Lung (tissue), 12 donors: ENCODE results near the gene GLI2. TPM values are rescaled to one million over a fixed set of nuclear protein-coding genes. Genes with fewer than 3 reads are reported as not detected.

Experiments used
- ATAC-seq: fragments of 200-7000 bp; cut with Tn5 transposase; one replicate; pipeline ENCODE4 v1.9.1; 2020; ENCODE audit warnings: moderate number of reproducible peaks; ENCODE audit not compliant: insufficient read depth, low FRiP score
- DNase-seq, 3 donors: peaks; one replicate each; pipeline ENCODE4 v3.0.0-alpha.2; 2013 to 2017
- H3K27ac ChIP-seq, 2 donors: one replicate each; pipeline ENCODE4 v1.5.1; 2013; ENCODE audit warnings: mild to moderate bottlenecking in 2 of 2, moderate library complexity in 2 of 2, control low read depth in 1 of 2, inconsistent platforms in 1 of 2, low read depth in 1 of 2, low read length in 1 of 2
- H3K27me3 ChIP-seq, 3 donors: one replicate each; pipeline ENCODE4 v1.5.1; 2013; ENCODE audit warnings: low read length in 2 of 3; ENCODE audit not compliant: control insufficient read depth in 3 of 3, insufficient read depth in 3 of 3
- H3K36me3 ChIP-seq, 4 donors: one replicate each; pipeline ENCODE4 v1.5.1; 2013; ENCODE audit warnings: low read length in 4 of 4, mild to moderate bottlenecking in 1 of 4, moderate library complexity in 1 of 4; ENCODE audit not compliant: control insufficient read depth in 4 of 4, insufficient read depth in 4 of 4
- H3K4me1 ChIP-seq, 5 donors: one replicate each; pipeline ENCODE4 v1.5.1; 2013; ENCODE audit warnings: low read length in 5 of 5, mild to moderate bottlenecking in 2 of 5, moderate library complexity in 1 of 5; ENCODE audit not compliant: control insufficient read depth in 5 of 5, insufficient read depth in 5 of 5
- H3K4me3 ChIP-seq: one replicate; pipeline ENCODE4 v1.5.1; 2013; ENCODE audit warnings: mild to moderate bottlenecking, control low read depth, moderate library complexity
- H3K9ac ChIP-seq, 2 donors: one replicate each; pipeline ENCODE4 v1.5.1; 2013; ENCODE audit warnings: low read length in 2 of 2, control low read depth in 1 of 2; ENCODE audit not compliant: insufficient read depth in 1 of 2
- H3K9me3 ChIP-seq, 4 donors: one replicate each; pipeline ENCODE4 v1.5.1; 2013; ENCODE audit warnings: low read length in 3 of 4, mild to moderate bottlenecking in 1 of 4, moderate library complexity in 1 of 4; ENCODE audit not compliant: control insufficient read depth in 4 of 4, insufficient read depth in 3 of 4
- CTCF ChIP-seq: IDR thresholded peaks from 2 replicates; pipeline ENCODE4 v1.5.1; 2012; ENCODE audit warnings: mild to moderate bottlenecking; ENCODE audit errors: control extremely low read depth, extremely low read depth
- WGBS, 2 donors: extraction: QIAGEN DNeasy Blood & Tissue Kit; methylation state at CpG; one replicate each; pipeline ENCODE4 v1.1.7; 2013; 5-methylcytosine and 5-hydroxymethylcytosine counted together
- polyA plus RNA-seq, 2 donors: library from polyadenylated mRNA; stranded (reverse); fragments of 200-250 nt; gene quantifications; one replicate each; pipeline ENCODE4 v1.2.1, GENCODE V29; 2013
- total RNA-seq, 2 donors: library from RNA; depleted of rRNA in 1 of 2; stranded (reverse); fragments of >200 nt in 1 of 2; gene quantifications; one replicate each; pipeline ENCODE4 v1.2.1, GENCODE V29; 2014 to 2021
- donor health status: control.
- donor health status: control.
- donor health status: Bipolar disorder and iron deficiency.
- donor health status: healthy.
- donor health status: DM: yes; HTN: yes; CAD: no.

GLI2 gene
- total and polyA plus RNA-seq, 4 donors = 1.1 to 9.2 (median 3.5) TPM

DNA sequence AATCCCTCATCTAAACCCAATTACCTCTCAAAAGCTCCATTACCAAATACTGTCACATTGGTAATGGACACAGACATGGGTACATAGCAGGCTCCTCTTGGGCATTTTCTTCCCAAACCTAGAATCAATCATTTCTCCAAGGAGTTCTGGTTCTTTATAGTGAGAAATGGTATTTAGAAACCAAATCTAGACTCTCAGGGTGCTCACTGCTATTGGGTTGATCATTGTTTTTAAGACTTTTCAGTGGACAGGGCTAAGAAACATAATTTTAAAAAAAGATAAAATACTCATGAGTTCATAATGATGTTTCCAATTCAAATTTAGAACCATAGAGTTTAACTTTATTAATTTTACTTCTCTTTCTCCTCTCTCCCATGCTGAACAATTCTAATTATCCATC lies 9.4 kb upstream of the GLI2 start:
- H3K4me3 ChIP-seq = no peak overlapping the region
- no peaks in the 10 kb centered on the region for H3K36me3 ChIP-seq
- peaks cover 0 to 22% (median 0%) of the 10 kb centered on the region in 5 donors for H3K4me1 ChIP-seq
- no peak for DNase-seq
- H3K27me3 ChIP-seq = peaks cover 0 to 6% (median 0%) of the 10 kb centered on the region in 3 donors
- H3K27ac ChIP-seq = no peak overlapping the region
- no peak overlapping the region for H3K9ac ChIP-seq
- peaks cover 0 to 5% (median 3%) of the 10 kb centered on the region in 4 donors for H3K9me3 ChIP-seq
- TF ChIP-seq CTCF = no peak
- ATAC-seq = no peak

DNA sequence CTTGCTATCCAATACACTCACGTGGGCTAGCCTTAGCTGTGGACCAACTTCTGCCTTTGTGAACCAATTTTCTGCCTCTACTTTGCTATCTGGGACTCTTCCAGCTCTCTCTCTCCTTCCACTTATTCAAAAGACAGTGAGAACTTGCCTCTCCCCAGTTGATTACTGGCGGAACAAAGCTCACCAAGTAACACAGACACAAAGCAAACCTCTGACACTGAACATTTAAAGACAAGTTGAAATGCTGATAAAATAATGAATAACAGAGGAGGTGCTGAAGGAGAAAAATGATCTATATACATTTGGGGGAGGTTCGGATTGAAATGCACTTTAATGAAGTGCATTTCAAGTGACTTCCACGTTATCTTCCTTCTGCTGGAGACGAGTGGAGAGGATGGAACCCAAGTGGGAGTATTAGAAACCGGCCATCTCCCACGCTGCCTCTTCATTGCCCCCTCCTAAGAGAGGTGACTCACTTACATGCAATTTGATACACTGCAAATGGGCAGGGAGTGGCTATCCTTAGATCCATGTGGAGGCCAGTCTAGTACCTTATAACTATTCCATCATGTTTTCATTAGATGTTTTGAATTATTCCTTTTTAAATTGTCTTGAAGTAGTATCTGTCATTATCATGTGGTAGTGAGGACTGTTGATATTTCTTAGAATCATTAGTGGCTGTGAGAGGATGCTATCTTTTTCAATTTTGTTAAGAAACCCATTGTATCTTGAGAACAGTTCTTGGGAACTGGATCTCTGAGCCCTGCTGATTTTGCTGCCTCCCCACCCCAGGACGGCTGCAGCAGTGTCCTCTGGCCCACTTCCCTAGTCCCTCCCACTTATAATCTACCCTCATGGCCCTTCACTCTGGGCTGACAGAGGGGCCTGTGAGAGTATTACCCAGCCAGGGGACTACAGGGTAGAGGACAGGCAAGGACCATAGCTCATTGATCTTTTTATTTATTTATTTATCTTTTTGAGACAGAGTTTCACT lies 6.0 kb upstream of the GLI2 start:
- H3K9ac ChIP-seq = peak overlapping the region in 1 of 2 donors; percentile 11
- 38 to 69% methylated on average over 8 of the region's 8 CpGs for WGBS, 2 donors
- H3K27ac ChIP-seq = no peak overlapping the region
- H3K4me1 ChIP-seq = peaks cover 0 to 33% (median 11%) of the 10 kb centered on the region in 5 donors
- peaks cover under 1 to 14% (median 3%) of the 10 kb centered on the region in 3 donors for H3K27me3 ChIP-seq
- no peaks in the 10 kb centered on the region for H3K36me3 ChIP-seq
- peak; percentile 85 for ATAC-seq
- no peak overlapping the region for H3K4me3 ChIP-seq
- peaks cover 0 to 5% (median 3%) of the 10 kb centered on the region in 4 donors for H3K9me3 ChIP-seq
- DNase-seq = peak in 1 of 3 donors; percentile 43
- TF ChIP-seq CTCF = no peak

- Histone ChIP-seq H3K4me1 (peaks cover 0 to 39% (median 14%) of the 10 kb centered on the region in 5 donors), H3K27ac (no peak overlapping the region), H3K9me3 (peaks cover 0 to 3% (median under 1%) of the 10 kb centered on the region in 4 donors), H3K9ac (no peak overlapping the region), H3K36me3 (no peaks in the 10 kb centered on the region), H3K27me3 (peaks cover 3 to 14% (median 4%) of the 10 kb centered on the region in 3 donors), H3K4me3 (no peak overlapping the region)
- no peak for TF ChIP-seq CTCF
- DNase-seq (no peak), ATAC-seq (no peak)
- WGBS, 2 donors = 90% methylated on average over 5 of the region's 5 CpGs
Observed at GRCh38 chr2:120731175-120731574, 4.5 kb upstream of the GLI2 start.
